ENCODE results near the gene RHBDF1.

Gene RHBDF1

DNA sequence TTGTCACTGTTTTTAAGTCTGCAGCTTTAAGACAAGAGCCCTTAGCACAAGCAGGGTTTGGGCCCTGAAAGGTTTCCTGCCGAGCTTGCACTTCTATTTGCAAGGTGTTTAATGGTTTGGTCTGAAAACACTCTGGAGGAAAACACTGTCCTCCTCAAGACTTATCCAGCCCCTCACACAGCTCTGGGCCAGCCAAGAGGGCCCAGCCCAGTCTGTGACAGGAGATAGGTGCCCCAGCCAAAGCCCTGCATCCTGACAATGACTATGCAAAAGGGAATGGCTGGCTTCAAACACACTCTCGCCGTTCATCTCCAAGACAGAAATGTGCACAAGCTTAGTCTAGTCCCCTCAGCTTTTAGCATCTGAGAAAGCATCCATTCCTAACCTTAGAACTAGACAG is 32.5 kb upstream of the RHBDF1 start:
- DNase-seq (ENCODE audit: low read depth): no peak
- H3K4me3 ChIP-seq (ENCODE audit: low read depth, low read length): no peak overlapping the region
- TF ChIP-seq, protein P1, sequence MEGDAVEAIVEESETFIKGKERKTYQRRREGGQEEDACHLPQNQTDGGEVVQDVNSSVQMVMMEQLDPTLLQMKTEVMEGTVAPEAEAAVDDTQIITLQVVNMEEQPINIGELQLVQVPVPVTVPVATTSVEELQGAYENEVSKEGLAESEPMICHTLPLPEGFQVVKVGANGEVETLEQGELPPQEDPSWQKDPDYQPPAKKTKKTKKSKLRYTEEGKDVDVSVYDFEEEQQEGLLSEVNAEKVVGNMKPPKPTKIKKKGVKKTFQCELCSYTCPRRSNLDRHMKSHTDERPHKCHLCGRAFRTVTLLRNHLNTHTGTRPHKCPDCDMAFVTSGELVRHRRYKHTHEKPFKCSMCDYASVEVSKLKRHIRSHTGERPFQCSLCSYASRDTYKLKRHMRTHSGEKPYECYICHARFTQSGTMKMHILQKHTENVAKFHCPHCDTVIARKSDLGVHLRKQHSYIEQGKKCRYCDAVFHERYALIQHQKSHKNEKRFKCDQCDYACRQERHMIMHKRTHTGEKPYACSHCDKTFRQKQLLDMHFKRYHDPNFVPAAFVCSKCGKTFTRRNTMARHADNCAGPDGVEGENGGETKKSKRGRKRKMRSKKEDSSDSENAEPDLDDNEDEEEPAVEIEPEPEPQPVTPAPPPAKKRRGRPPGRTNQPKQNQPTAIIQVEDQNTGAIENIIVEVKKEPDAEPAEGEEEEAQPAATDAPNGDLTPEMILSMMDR (IDR thresholded peaks at IDR 0.05; ENCODE audit: control insufficient read depth, extremely low read depth, insufficient read depth): no peak

DNA sequence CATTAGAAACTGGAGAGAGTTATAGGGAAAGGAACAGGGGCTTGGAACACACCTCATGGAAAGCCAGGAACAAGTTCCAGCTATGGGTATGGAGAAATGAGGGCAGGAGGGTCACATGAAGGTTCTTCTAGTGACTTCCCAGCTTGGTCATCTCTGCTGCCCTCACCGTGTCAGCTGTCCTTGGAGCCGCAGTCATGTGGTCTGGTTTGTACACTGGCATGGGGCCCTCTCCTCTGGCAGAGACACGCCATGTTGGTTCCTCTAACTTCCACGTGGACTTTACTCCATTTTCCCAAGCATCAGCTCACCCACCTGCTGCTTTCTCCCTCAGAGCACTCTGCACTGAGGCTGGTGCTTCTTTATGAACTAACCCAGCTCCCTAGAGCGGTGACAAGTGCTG is 31.9 kb upstream of the RHBDF1 start:
- no peak overlapping the region for H3K4me3 ChIP-seq (ENCODE audit: low read depth, low read length)
- TF ChIP-seq, protein P1 (IDR thresholded peaks at IDR 0.05; ENCODE audit: control insufficient read depth, extremely low read depth, insufficient read depth): no peak
- DNase-seq (ENCODE audit: low read depth): no peak

DNA sequence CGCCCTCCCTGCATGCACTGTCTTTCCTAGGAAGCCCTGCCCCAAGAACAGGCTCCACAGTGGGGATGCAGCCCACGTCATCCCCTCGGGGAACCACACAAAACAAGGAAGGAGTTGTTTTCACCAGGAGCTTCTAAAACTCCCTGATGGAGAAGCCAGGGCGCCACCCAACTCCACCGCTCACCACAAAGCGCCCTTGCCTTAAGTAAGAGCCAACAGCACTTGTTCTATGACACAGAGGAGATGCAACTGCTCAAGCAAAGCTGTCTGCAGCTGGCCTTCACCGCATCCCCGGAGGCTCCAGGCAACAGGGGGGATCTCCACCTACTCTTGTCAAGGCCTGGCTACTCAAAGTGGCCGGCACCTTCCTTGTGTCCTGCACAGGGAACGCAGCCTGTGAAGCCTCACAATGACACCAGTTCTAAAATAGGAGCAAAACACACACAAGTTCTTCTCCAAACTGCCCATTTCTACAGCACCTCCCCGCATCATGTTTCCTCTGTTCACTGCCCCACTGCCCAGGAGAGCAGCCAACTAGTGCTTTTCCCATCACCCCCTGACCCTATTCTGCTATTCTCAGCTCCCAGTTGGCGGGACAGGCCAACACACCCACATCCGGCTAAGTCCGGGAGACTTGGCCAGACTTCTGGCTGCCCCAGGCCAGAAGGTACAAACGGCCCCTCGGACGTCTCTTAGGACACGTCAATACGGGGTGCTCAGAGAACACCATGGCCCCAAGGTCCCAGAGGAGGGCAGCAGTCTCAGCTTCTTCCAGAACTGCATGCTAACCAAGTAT is 29.8 kb upstream of the RHBDF1 start:
- no peak for DNase-seq (ENCODE audit: low read depth)
- TF ChIP-seq, protein P1 (IDR thresholded peaks at IDR 0.05; ENCODE audit: control insufficient read depth, extremely low read depth, insufficient read depth): no peak
- no peak overlapping the region for H3K4me3 ChIP-seq (ENCODE audit: low read depth, low read length)

DNA sequence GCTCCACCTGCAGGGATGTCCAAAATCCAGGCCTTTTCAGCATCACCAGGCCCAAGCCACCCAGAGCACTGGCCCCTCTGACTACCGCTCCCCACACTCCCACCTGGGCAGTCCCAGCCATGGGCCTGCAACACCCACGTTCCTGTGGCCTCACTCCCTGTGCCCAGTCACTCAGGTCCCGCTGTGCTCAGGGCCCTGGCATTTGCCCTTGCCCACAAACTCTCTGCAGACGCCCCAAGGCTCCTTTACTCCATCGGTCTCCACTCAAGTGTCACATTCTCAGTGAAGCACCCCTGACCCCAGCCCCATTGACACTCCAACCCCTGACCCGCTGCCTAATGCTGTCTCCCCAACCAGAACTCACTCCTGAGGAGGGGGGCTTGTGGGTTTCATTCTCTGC is 29.2 kb upstream of the RHBDF1 start:
- no peak overlapping the region for H3K4me3 ChIP-seq (ENCODE audit: low read depth, low read length)
- DNase-seq (ENCODE audit: low read depth): no peak
- TF ChIP-seq, protein P1 (IDR thresholded peaks at IDR 0.05; ENCODE audit: control insufficient read depth, extremely low read depth, insufficient read depth): no peak

DNA sequence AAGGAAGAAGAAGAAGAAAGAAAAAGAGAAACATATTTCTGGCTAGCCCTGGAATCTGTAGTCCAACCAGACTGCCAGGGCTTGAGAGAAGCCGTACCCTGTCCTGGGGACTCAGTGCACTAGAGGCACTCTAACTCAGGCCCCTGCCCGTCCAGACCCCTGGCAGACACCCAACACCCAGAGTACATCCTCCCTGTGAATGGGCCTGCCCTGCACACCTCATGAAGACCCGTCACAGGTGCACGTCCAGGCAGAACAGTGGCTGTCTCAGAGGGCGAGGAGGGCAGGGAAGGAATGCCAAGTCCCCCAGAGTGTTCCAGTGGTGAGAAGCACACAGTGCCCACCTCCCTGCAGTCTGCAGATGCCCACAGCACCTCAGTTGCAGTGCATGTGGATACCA is 28.6 kb upstream of the RHBDF1 start:
- H3K4me3 ChIP-seq (ENCODE audit: low read depth, low read length): no peak overlapping the region
- no peak for DNase-seq (ENCODE audit: low read depth)
- TF ChIP-seq, protein P1 (IDR thresholded peaks at IDR 0.05; ENCODE audit: control insufficient read depth, extremely low read depth, insufficient read depth): no peak

DNA sequence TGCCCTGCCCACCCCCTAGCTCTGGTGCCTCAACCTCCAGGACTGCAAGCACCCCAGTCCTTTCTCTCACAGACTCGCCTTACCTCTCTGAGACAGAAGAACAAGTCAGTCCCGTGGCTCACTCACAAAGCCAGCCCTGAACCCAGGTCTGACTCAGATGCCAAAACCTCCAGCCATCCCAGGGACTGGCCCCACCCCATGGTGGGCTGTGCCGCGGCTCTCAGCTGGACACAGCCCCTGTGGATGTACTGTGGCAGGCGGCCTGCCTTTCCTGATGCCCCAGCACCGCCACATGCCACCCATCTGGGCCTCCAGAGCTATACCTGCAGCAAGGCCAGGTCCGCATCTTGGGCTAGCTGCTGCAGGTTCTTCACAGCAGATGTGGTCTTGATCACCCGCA is 25.4 kb upstream of the RHBDF1 start:
- DNase-seq (ENCODE audit: low read depth): no peak
- H3K4me3 ChIP-seq (ENCODE audit: low read depth, low read length): no peak overlapping the region
- TF ChIP-seq, protein P1 (IDR thresholded peaks at IDR 0.05; ENCODE audit: control insufficient read depth, extremely low read depth, insufficient read depth): no peak

DNA sequence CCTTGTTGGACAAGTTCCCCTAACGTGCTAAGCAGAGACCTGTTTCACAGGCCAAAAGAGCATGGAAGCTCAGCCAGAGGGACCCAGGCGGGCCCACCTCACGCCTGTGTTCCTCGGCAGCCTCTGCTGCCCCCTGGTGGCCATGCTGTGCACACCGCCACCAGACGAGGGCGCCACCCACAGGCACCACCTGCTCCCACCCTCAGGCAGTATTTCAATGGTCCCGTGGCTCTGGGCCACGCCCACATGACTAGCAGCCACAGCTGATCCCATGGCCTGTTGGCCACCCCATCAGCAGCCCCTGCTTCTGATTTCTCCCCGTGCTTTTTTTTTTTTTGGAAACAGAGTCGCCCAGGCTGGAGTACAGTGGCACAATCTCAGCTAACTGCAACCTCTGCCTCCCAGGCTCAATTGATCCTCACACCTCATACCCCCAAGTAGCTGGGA is 24.5 kb upstream of the RHBDF1 start:
- TF ChIP-seq, protein P1 (IDR thresholded peaks at IDR 0.05; ENCODE audit: control insufficient read depth, extremely low read depth, insufficient read depth): peak; percentile 100
- DNase-seq (ENCODE audit: low read depth): peak; percentile 27
- no peak overlapping the region for H3K4me3 ChIP-seq (ENCODE audit: low read depth, low read length)
